GM15510 (cell line): Measurements from ENCODE around the gene SLC17A1.

Experiments
- POLR2A ChIP-seq: IDR thresholded peaks from 3 replicates; pipeline ENCODE4 v1.6.1; 2011; ENCODE audit warnings: borderline replicate concordance; ENCODE audit not compliant: insufficient read length; ENCODE audit errors: extremely low read depth

Gene SLC17A1

GRCh38 chr6:25844518-25844917 is 12.7 kb upstream of the SLC17A1 start:
- TF ChIP-seq POLR2A = no peak

- no peak for TF ChIP-seq POLR2A
Observed at GRCh38 chr6:25842526-25842925, 10.7 kb upstream of the SLC17A1 start.

- TF ChIP-seq POLR2A = no peak
Observed at GRCh38 chr6:25835442-25836283, 3.8 kb upstream of the SLC17A1 start.

GRCh38 chr6:25834950-25835349 is 3.1 kb upstream of the SLC17A1 start:
- no peak for TF ChIP-seq POLR2A

- TF ChIP-seq POLR2A = no peak
Observed at GRCh38 chr6:25833136-25833535, 1.3 kb upstream of the SLC17A1 start.

GRCh38 chr6:25832670-25833069 is 818 bp upstream of the SLC17A1 start:
- no peak for TF ChIP-seq POLR2A

GRCh38 chr6:25832307-25832662 is 433 bp upstream of the SLC17A1 start:
- TF ChIP-seq POLR2A = no peak

- no peak for TF ChIP-seq POLR2A
Observed at GRCh38 chr6:25830458-25830857, 1.4 kb downstream of the SLC17A1 start.

GRCh38 chr6:25829375-25829774 is 2.5 kb downstream of the SLC17A1 start:
- TF ChIP-seq POLR2A = no peak

GRCh38 chr6:25821341-25821740 is 10.5 kb downstream of the SLC17A1 start:
- no peak for TF ChIP-seq POLR2A

- no peak for TF ChIP-seq POLR2A
Observed at GRCh38 chr6:25816252-25816651, 15.6 kb downstream of the SLC17A1 start.

GRCh38 chr6:25815194-25815593 is 16.7 kb downstream of the SLC17A1 start:
- TF ChIP-seq POLR2A = no peak

- TF ChIP-seq POLR2A = no peak
Observed at GRCh38 chr6:25804804-25805203, 27.0 kb downstream of the SLC17A1 start.

- no peak for TF ChIP-seq POLR2A
Observed at GRCh38 chr6:25801436-25801835, 30.4 kb downstream of the SLC17A1 start.

- TF ChIP-seq POLR2A = no peak
Observed at GRCh38 chr6:25794784-25795183, 37.1 kb downstream of the SLC17A1 start.

- TF ChIP-seq POLR2A = no peak
Observed at GRCh38 chr6:25793970-25794369, 37.9 kb downstream of the SLC17A1 start.
